ENCODE measurements around the gene HEATR5A. TPM values are rescaled to one million over a fixed set of nuclear protein-coding genes. Genes with fewer than 3 reads are reported as not detected.

HEATR5A gene
- total and polyA plus RNA-seq, 2 of the 13 experiments (the other 11 are each of a cell fraction or from before 2014, with no cell fraction given) = 36.4 to 105 TPM

DNA sequence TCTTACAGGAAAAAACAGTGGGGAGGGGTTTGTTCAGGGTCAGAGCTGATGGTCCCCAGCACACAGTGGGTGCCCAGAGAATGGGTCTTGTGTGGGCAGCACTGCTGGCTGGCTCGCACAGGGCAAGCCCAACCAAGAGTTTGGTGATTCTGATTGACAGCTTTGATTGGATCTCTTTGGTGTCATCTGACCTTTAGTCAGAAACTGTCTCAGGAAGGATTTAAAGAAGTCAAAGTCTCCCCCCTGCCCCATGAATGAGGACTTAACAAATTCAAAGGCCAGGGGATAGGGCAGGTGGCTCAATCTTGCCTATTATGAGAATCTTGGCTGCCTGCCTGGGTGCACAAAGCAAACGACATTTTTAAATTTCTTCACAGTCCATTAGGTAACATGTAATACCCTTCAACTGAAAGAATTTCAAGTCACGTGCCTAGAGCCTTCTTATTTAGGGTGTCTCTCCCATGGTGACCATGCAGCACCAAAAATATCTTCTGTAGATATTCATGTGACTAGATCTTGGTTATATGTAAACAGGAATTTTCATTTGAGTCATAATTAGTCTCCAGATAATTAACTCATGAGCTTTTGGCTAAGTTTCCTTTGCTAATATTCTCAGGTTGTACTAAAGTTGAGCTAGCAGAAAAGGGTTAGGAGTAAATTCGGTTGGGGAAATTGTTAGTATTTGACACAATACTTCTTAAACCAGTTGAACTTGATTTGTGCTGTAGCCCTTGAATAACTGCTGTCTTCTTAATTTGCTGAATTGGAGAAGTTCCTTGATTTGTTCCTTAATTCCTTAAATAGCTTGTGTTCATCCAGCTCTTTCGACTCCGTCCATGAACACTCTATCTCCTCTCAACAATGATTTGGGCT is 158.3 kb downstream of the HEATR5A start (continued):
- TF ChIP-seq ZC3H4 (CRISPR knock-in tag; IDR thresholded peaks at IDR 0.05; ENCODE audit: borderline replicate concordance) (no peak), ZNF143 (CRISPR knock-in tag; IDR thresholded peaks at IDR 0.05) (no peak), RARG (CRISPR knock-in tag; IDR thresholded peaks at IDR 0.05; ENCODE audit: low read depth) (no peak), LCORL (IDR thresholded peaks at IDR 0.05) (peak; percentile 79), LCORL (CRISPR knock-in tag; IDR thresholded peaks at IDR 0.05) (peak; percentile 97), ZNF296 (CRISPR knock-in tag; conservative IDR thresholded peaks at IDR 0.05) (no peak), ZBTB7B (CRISPR knock-in tag; IDR thresholded peaks at IDR 0.05) (peak; percentile 93), SNAI1 (CRISPR knock-in tag; IDR thresholded peaks at IDR 0.05; ENCODE audit: borderline replicate concordance) (no peak), RFX5 (IDR thresholded peaks at IDR 0.05; ENCODE audit: low read depth, low read length) (no peak), ZNF737 (CRISPR knock-in tag; IDR thresholded peaks at IDR 0.05; ENCODE audit: borderline replicate concordance) (no peak), SETDB1 (CRISPR knock-in tag; IDR thresholded peaks at IDR 0.05; ENCODE audit: borderline replicate concordance) (no peak), SRF (IDR thresholded peaks at IDR 0.05; ENCODE audit: low read depth, low read length) (peak; percentile 88), ISX (CRISPR knock-in tag; conservative IDR thresholded peaks at IDR 0.05) (no peak), SP4 (CRISPR knock-in tag; IDR thresholded peaks at IDR 0.05) (no peak), KDM4B (CRISPR knock-in tag; IDR thresholded peaks at IDR 0.05) (0 out of 2 replicates have a peak, but pooled peaks have one; percentile 20), ZNF235 (CRISPR knock-in tag; IDR thresholded peaks at IDR 0.05; ENCODE audit: borderline replicate concordance) (no peak), ZNF547 (CRISPR knock-in tag; IDR thresholded peaks at IDR 0.05) (peak; percentile 92), ZNF713 (CRISPR knock-in tag; IDR thresholded peaks at IDR 0.05) (no peak), NFIB (CRISPR knock-in tag; IDR thresholded peaks at IDR 0.05; ENCODE audit: borderline replicate concordance) (no peak), MAFK (conservative IDR thresholded peaks at IDR 0.05 in 1 of 2, IDR thresholded peaks at IDR 0.05 in 1 of 2; ENCODE audit: low read length in 2 of 2) (no peak), FIP1L1 (IDR thresholded peaks at IDR 0.05; ENCODE audit: borderline replicate concordance, insufficient read depth, low read depth, low read length) (no peak), POLR2AphosphoS5 (IDR thresholded peaks at IDR 0.05; ENCODE audit: low read depth, low read length) (0 out of 2 replicates have a peak, but pooled peaks have one; percentile 53), ZNF337 (CRISPR knock-in tag; IDR thresholded peaks at IDR 0.05; ENCODE audit: borderline replicate concordance, low read depth) (peak; percentile 96; the same call in 1 of the 2 replicates), CEBPG (CRISPR knock-in tag; IDR thresholded peaks at IDR 0.05) (peak; percentile 94), ZMYM3 (CRISPR knock-in tag; IDR thresholded peaks at IDR 0.05) (peak; percentile 78; the same call in 1 of the 2 replicates), ERF (CRISPR knock-in tag; IDR thresholded peaks at IDR 0.05) (peak; percentile 72), NRL (CRISPR knock-in tag; IDR thresholded peaks at IDR 0.05; ENCODE audit: borderline replicate concordance) (no peak), RNF2 (conservative IDR thresholded peaks at IDR 0.05; ENCODE audit: low read depth) (no peak), TBP (CRISPR knock-in tag; IDR thresholded peaks at IDR 0.05) (no peak)
- TF ChIP-seq, protein P1, sequence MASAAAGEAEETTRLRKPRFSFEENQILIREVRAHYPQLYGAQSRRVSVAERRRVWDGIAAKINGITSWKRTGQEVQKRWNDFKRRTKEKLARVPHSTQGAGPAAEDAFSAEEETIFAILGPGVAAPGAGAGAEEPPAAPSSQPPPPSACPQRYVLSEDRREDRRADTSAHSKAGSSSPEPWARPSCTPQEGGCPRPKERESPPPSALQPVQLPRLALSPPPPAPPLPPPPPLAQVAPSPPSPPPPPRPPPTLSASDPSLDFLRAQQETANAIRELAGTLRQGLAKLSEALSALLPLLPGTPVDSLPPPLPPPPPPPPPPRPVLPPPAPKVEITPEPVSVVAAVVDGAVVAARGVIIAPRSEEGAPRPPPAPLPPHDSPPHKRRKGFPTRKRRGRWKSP (CRISPR knock-in tag; IDR thresholded peaks at IDR 0.05) = no peak
- TF ChIP-seq, protein P2, sequence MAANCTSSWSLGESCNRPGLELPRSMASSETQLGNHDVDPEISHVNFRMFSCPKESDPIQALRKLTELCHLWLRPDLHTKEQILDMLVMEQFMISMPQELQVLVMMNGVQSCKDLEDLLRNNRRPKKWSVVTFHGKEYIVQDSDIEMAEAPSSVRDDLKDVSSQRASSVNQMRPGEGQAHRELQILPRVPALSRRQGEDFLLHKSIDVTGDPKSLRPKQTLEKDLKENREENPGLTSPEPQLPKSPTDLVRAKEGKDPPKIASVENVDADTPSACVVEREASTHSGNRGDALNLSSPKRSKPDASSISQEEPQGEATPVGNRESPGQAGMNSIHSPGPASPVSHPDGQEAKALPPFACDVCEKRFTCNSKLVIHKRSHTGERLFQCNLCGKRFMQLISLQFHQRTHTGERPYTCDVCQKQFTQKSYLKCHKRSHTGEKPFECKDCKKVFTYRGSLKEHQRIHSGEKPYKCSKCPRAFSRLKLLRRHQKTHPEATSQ (CRISPR knock-in tag; IDR thresholded peaks at IDR 0.05; ENCODE audit: borderline replicate concordance) = peak; percentile 93; the same call in 1 of the 2 replicates
